ENCODE data around the gene ISOC2.

GRCh38 chr19:55439052-55439451 lies 22.4 kb downstream of the ISOC2 start:
- TF ChIP-seq CTCF (IDR thresholded peaks at IDR 0.05; ENCODE audit: insufficient read depth, low read length) = no peak
- TF ChIP-seq POLR2AphosphoS5 (IDR thresholded peaks at IDR 0.05; ENCODE audit: low read depth) = no peak
- TF ChIP-seq REST (IDR thresholded peaks at IDR 0.05; ENCODE audit: insufficient replicate concordance, low read depth) = no peak
